Small intestine (tissue), 7 donors: ENCODE measurements around the gene NDUFA6. TPM values are rescaled to one million over a fixed set of nuclear protein-coding genes. Genes with fewer than 3 reads are reported as not detected.
A peak's percentile ranks its signal among the peaks of the same experiment; 100 is the strongest.
"Not testable (repeated sequence)": the region's sequence is repeated elsewhere in the genome, so short reads cannot be mapped to it uniquely, and the experiment has no call there.

Experiments
- DNase-seq, 2 donors: peaks; one replicate each; pipeline versions ENCODE4 v3.0.0 to v3.0.0-alpha.2; 2013
- FAIRE-seq: peaks from 2 replicates; lab custom pipeline; 2012; peaks lifted over from hg19 to GRCh38; lab: Jason Lieb, UNC
- H3K27ac ChIP-seq, 3 donors: one replicate each; pipeline ENCODE4 v1.5.1; 2013; ENCODE audit warnings: low read length in 2 of 3, mild to moderate bottlenecking in 2 of 3, control low read depth in 1 of 3, inconsistent platforms in 1 of 3, low read depth in 1 of 3, moderate library complexity in 1 of 3
- H3K27me3 ChIP-seq, 3 donors: one replicate each; pipeline ENCODE4 v1.6.1; 2013; ENCODE audit warnings: low read length in 3 of 3, inconsistent platforms in 1 of 3; ENCODE audit not compliant: control insufficient read depth in 3 of 3, insufficient read depth in 3 of 3
- H3K36me3 ChIP-seq, 3 donors: one replicate each; pipeline ENCODE4 v1.6.1; 2013; ENCODE audit warnings: low read length in 3 of 3, inconsistent platforms in 1 of 3, low read depth in 1 of 3, mild to moderate bottlenecking in 1 of 3, moderate library complexity in 1 of 3; ENCODE audit not compliant: control insufficient read depth in 3 of 3, insufficient read depth in 2 of 3
- H3K4me1 ChIP-seq, 3 donors: one replicate each; pipeline ENCODE4 v1.6.1; 2013; ENCODE audit warnings: low read length in 2 of 3, inconsistent platforms in 1 of 3, low read depth in 1 of 3, mild to moderate bottlenecking in 1 of 3, moderate library complexity in 1 of 3; ENCODE audit not compliant: control insufficient read depth in 3 of 3, insufficient read depth in 2 of 3
- H3K4me3 ChIP-seq, 3 donors: one replicate each; pipeline ENCODE4 v1.5.1; 2013; ENCODE audit warnings: low read length in 3 of 3, control low read depth in 1 of 3, inconsistent platforms in 1 of 3, low read depth in 1 of 3, mild to moderate bottlenecking in 1 of 3, moderate library complexity in 1 of 3
- H3K9me3 ChIP-seq, 2 donors: one replicate each; pipeline ENCODE4 v1.6.1; 2013; ENCODE audit warnings: low read depth in 1 of 2, low read length in 1 of 2; ENCODE audit not compliant: control insufficient read depth in 2 of 2, insufficient read depth in 1 of 2
- WGBS, 3 donors: extraction: QIAGEN DNeasy Blood & Tissue Kit; methylation state at CpG; one replicate each; pipeline ENCODE4 v1.1.7; 2013; 5-methylcytosine and 5-hydroxymethylcytosine counted together
- polyA plus RNA-seq, 4 donors: library from polyadenylated mRNA; stranded (reverse) in 3 of 4; unstranded in 1 of 4; fragments of 200-250 nt in 3 of 4; fragments of 120-200 nt in 1 of 4; gene quantifications; one replicate each; pipeline versions ENCODE4 v1.2.1 to v1.2.3, GENCODE V29; 2013
- donor health status: healthy with polysubstance abuse.
- donor health status: control.
- donor health status: control.
- donor health status: Bipolar disorder and iron deficiency.
- donor health status: healthy.

Gene NDUFA6
- polyA plus RNA-seq, 4 donors: 62.9 to 258 (median 151) TPM

DNA sequence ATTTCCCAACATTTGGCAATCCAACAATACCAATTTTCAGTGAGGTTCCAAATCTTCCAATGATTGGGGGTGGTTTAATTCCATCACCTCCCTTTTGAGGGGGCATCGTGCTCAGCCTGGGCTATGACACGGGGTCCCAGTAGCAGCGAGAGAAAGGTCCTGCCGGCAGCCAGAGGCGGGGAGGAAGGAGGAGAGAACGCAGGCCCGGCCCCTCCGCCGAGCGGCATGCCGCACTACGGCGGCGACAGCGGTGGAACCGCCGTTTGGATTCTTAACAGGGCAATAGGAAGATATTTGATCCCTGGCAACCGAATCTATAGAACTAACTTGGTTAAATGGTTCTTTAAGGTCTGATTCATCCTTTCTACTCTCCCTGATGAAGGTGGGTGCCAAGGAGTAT, 18.3 kb upstream of the NDUFA6 start:
- DNase-seq (no peak), FAIRE-seq (no peak)
- H3K27me3 ChIP-seq: no peaks in the 10 kb centered on the region
- peaks cover 0 to 5% (median 0%) of the 10 kb centered on the region in 3 donors for H3K36me3 ChIP-seq
- 83 to 97% (median 93%) methylated on average over 18 of the region's 18 CpGs for WGBS, 3 donors
- H3K9me3 ChIP-seq: peaks cover 0 to 25% of the 10 kb centered on the region in 2 donors
- no peaks in the 10 kb centered on the region for H3K4me1 ChIP-seq
- H3K27ac ChIP-seq: no peak overlapping the region
- H3K4me3 ChIP-seq: no peak overlapping the region

DNA sequence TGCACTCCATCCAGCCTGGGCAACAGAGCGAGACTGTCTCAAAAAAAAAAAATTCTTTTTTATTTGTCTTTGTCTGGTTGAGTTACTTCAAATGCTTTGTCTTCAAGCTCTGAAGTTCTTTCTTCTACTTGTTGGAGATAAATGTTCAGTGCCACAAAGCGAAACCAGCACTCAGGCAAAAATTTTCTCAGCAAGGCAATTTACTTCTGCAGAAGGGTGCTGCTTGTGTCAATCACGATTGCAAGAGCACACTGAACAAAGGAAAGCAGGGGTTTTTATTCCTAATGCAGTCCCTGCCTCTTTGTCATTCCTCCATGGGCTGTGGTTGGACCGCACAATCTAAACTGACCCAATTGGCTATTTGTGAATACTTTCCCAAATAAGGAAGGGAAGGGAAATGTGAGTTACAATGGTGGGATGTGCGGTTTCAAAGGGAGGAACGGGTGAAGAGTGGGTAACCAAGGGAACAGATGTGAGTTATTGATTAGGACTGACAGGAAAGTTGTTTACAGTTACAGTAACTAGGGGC, 13.8 kb upstream of the NDUFA6 start:
- not testable (repeated sequence) for H3K27me3 ChIP-seq, H3K27ac ChIP-seq, FAIRE-seq, DNase-seq, H3K4me3 ChIP-seq, H3K4me1 ChIP-seq, H3K36me3 ChIP-seq
- WGBS, 3 donors: 93 to 95% (median 93%) methylated on average over 6 of the region's 6 CpGs
- peaks cover 0 to 52% of the 10 kb centered on the region in 2 donors for H3K9me3 ChIP-seq

DNA sequence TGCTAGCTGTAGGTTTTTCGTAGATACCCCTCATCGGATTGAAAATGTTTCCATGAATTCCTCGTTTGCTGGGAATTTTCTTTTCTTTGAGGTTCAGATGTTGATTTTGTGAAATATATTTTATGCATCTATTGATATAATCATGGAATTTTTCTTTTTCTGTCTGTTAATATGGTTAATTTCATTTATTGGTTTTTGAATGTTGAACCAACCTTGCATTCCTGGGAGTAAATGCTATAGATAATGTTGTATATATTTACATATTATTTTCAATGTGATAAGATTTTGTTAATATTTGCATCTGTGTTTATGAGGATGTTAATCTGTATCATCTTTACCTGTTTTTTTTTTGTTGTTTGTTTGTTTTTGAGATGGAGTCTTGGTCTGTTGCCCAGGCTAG, 10.6 kb upstream of the NDUFA6 start:
- WGBS, 3 donors: 95 to 99% (median 97%) methylated on average over 3 of the region's 3 CpGs
- Histone ChIP-seq H3K4me1 (no peaks in the 10 kb centered on the region), H3K27me3 (no peaks in the 10 kb centered on the region), H3K9me3 (peaks cover 0 to 61% of the 10 kb centered on the region in 2 donors), H3K4me3 (no peak overlapping the region), H3K36me3 (peaks cover 0 to 15% (median 0%) of the 10 kb centered on the region in 3 donors), H3K27ac (no peak overlapping the region)
- FAIRE-seq (no peak), DNase-seq (no peak)

DNA sequence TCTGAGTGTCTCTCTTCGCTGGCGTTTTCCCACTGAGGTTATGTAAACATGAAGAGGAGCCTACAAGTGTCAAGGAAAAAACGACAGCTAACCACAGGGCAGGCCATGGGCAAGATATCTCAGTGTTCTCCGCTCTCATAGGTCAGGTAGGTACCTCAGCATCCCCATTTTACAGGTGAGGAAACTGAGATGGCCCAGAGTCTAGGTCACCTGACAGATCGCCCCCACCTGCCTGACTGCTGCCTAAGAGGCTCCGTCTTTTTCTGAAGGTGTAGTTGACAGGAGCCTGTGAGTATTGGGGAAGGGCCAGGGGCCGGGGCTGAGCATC, 847 bp upstream of the NDUFA6 start:
- peaks cover 0 to 7% of the 10 kb centered on the region in 2 donors for H3K9me3 ChIP-seq
- no peak for FAIRE-seq
- peaks cover 2 to 11% (median 6%) of the 10 kb centered on the region in 3 donors for H3K4me1 ChIP-seq
- H3K27ac ChIP-seq: peak overlapping the region; percentile 17 to 99 (median 93)
- DNase-seq: no peak
- no peaks in the 10 kb centered on the region for H3K27me3 ChIP-seq
- H3K36me3 ChIP-seq: peaks cover 0 to 7% (median 2%) of the 10 kb centered on the region in 3 donors
- 20 to 30% (median 20%) methylated on average over 7 of the region's 7 CpGs for WGBS, 3 donors
- peak overlapping the region; percentile 20 to 75 (median 37) for H3K4me3 ChIP-seq

DNA sequence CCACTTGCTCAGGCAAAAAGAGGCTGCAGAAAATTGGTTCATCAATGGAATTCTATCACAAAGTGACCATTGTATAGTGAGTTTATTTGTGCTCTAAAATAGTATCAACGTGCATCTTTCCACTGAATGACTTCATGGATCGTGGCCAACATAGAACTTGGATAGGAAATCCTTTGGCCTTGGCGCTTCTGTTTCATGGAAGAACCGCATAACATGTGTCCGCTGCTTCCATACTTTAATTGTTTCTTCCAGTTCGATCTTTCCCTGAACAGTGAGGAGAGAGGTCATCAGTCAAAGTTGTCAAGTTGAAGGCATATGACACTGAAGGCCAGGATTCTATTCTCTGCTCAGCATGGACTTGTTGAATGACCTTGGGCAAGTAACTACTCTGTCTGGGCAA, 4.5 kb downstream of the NDUFA6 start:
- no peak for FAIRE-seq
- Histone ChIP-seq H3K4me3 (no peak overlapping the region), H3K9me3 (peaks cover 0 to 3% of the 10 kb centered on the region in 2 donors), H3K4me1 (peaks cover 2 to 10% (median 4%) of the 10 kb centered on the region in 3 donors), H3K27ac (no peak overlapping the region), H3K36me3 (peaks cover 7 to 36% (median 16%) of the 10 kb centered on the region in 3 donors), H3K27me3 (no peaks in the 10 kb centered on the region)
- no peak for DNase-seq
- WGBS, 3 donors: 65 to 73% (median 70%) methylated on average over 6 of the region's 6 CpGs

DNA sequence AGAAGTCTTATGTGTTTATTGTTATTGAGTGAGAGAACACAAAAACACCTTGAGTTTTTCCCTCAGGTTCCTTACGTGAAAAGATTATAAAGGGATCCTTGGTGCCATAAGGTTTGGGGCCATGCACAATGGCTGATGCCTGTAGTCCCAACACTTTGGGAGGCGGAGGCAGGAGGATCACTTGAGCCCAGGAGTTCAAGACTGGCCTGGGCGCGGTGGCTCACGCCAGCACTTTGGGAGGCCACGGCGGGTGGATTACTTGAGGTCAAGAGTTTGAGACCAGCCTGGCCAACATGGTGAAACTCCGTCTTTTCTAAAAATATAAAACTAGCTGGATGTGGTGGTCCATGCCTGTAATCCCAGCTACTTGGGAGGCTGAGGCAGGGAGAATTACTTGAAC, 5.7 kb downstream of the NDUFA6 start:
- Histone ChIP-seq H3K9me3 (peaks cover 0 to 3% of the 10 kb centered on the region in 2 donors), H3K4me1 (peaks cover 2 to 14% (median 4%) of the 10 kb centered on the region in 3 donors), H3K36me3 (peaks cover 7 to 36% (median 16%) of the 10 kb centered on the region in 3 donors), H3K27ac (no peak overlapping the region), H3K4me3 (no peak overlapping the region), H3K27me3 (no peaks in the 10 kb centered on the region)
- DNase-seq (no peak), FAIRE-seq (no peak)
- 92 to 95% (median 94%) methylated on average over 8 of the region's 8 CpGs for WGBS, 3 donors

DNA sequence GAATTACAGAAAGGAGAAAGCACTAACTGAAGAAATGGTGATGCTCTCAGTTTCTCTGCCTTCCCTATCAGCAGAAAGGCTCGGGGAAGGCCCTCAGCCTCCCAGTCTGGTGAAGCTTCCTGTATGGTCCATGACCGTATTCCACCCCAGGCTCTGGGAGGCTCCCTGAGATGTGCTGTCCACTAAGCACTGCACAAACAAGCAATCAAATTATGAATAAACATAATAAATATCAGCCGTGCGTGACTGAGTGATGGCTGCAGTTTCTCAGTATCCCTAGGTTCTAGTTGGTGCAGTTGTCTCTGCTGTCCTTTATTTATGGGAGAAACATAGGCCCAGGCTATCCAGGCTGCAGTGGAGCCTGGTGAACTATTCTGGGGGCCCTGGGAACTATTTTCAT, 7.5 kb downstream of the NDUFA6 start:
- no peak for FAIRE-seq

DNA sequence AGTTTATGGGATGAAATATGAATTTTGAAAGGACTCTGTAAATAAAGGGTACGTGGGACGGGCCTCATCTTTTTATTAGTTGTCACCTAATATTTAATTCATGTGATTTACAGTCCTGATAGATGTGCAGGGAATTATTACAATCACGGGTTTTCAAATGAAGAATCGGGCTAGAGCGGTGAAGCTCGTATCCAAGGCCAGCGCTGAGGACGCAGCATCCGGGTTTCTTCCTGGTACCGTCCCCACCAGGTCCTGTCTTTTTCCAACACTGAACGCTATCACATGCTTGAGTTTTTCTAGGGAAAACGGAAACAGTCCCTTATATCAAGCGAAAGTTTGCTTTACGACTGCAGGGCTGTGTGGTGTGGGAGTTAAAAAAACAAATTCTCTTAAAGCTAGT, 10.3 kb downstream of the NDUFA6 start:
- Histone ChIP-seq H3K9me3 (no peaks in the 10 kb centered on the region), H3K27me3 (no peaks in the 10 kb centered on the region), H3K4me3 (peak overlapping the region; percentile 52 to 85 (median 60)), H3K27ac (peak overlapping the region; percentile 96 to 99 (median 98)), H3K36me3 (peaks cover 2 to 62% (median 10%) of the 10 kb centered on the region in 3 donors), H3K4me1 (peaks cover 3 to 23% (median 8%) of the 10 kb centered on the region in 3 donors)
- WGBS, 3 donors: 0 to 2% (median 1%) methylated on average over 14 of the region's 14 CpGs
- FAIRE-seq (no peak), DNase-seq (peak; percentile 55 to 70)

More for the DNA sequence above, 7.5 kb downstream of the NDUFA6 start:
- WGBS, 3 donors: 82 to 95% (median 87%) methylated on average over 4 of the region's 4 CpGs
- no peaks in the 10 kb centered on the region for H3K9me3 ChIP-seq
- DNase-seq: no peak
- H3K4me1 ChIP-seq: peaks cover 3 to 18% (median 8%) of the 10 kb centered on the region in 3 donors
- H3K27ac ChIP-seq: no peak overlapping the region
- H3K4me3 ChIP-seq: no peak overlapping the region
- H3K36me3 ChIP-seq: peaks cover 7 to 41% (median 16%) of the 10 kb centered on the region in 3 donors
- H3K27me3 ChIP-seq: no peaks in the 10 kb centered on the region
